NB4 (cell line): ENCODE measurements around the gene TPST2.

ENCODE experiments used
- CTCF ChIP-seq: IDR thresholded peaks from one replicate; pipeline ENCODE4 v1.5.1; 2012; ENCODE audit warnings: low read depth, low read length
- MYC ChIP-seq: IDR thresholded peaks from 2 replicates; pipeline ENCODE4 v1.6.1; 2011; ENCODE audit warnings: low read depth, low read length
- POLR2A ChIP-seq: IDR thresholded peaks from 2 replicates; pipeline ENCODE4 v1.6.1; 2011; ENCODE audit warnings: mild to moderate bottlenecking; ENCODE audit not compliant: insufficient read length; ENCODE audit errors: extremely low read depth

- TF ChIP-seq CTCF (no peak), POLR2A (no peak), MYC (no peak)
Measured at GRCh38 chr22:26612652-26613051, 22.7 kb upstream of the TPST2 start.
